ENCODE results near the gene PTPRH. TPM values are rescaled to one million over a fixed set of nuclear protein-coding genes. Genes with fewer than 3 reads are reported as not detected.

PTPRH gene
- total RNA-seq, 3 donors from 2014 or later (not counting 1 experiment from before 2014, with no cell fraction given), result 0.45 TPM; not detected in 2

- H3K27me3 ChIP-seq (ENCODE audit: control insufficient read depth, insufficient read depth, low read length), result peaks cover 30% of the 10 kb centered on the region
- TF ChIP-seq CTCF (IDR thresholded peaks at IDR 0.05), result no peak
- no peak overlapping the region for H3K27ac ChIP-seq (ENCODE audit: low read length)
- ATAC-seq, result no peak
- H3K27me3 Mint-ChIP-seq (ENCODE audit: low read depth in 2 of 2), result peaks cover 8 to 29% of the 10 kb centered on the region in 2 donors
- no peaks in the 10 kb centered on the region for H3K9me3 Mint-ChIP-seq
- H3K4me1 ChIP-seq (ENCODE audit: control insufficient read depth, insufficient read depth, low read length), result peaks cover 22% of the 10 kb centered on the region
- no peaks in the 10 kb centered on the region for H3K36me3 ChIP-seq (ENCODE audit: control insufficient read depth, insufficient read depth, low read length)
- H3K4me1 Mint-ChIP-seq, result peaks cover 2 to 24% of the 10 kb centered on the region in 2 donors
- H3K4me3 Mint-ChIP-seq, result no peak overlapping the region
- H3K27ac Mint-ChIP-seq, result no peak overlapping the region
- H3K9me3 ChIP-seq (ENCODE audit: control insufficient read depth, insufficient read depth, low read length), result no peaks in the 10 kb centered on the region
- intact Hi-C loops (cut with micrococcal nuclease), result loop anchor here (10.0 kb wide), 1 partner anchor 504 kb away; no protein-coding TSS in a partner anchor
- no peaks in the 10 kb centered on the region for H3K36me3 Mint-ChIP-seq
- no peak overlapping the region for H3K4me3 ChIP-seq (ENCODE audit: low read length)
- DNase-seq, result no peak
- 86% methylated on average over 18 of the region's 18 CpGs for WGBS (ENCODE audit: insufficient coverage)
Observed at GRCh38 chr19:55158848-55159749, 50.2 kb downstream of the PTPRH start.

- H3K4me3 ChIP-seq (ENCODE audit: low read length), result no peak overlapping the region
- H3K4me3 Mint-ChIP-seq, result no peak overlapping the region
- H3K27me3 ChIP-seq (ENCODE audit: control insufficient read depth, insufficient read depth, low read length), result peaks cover 30% of the 10 kb centered on the region
- H3K27ac ChIP-seq (ENCODE audit: low read length), result no peak overlapping the region
- no peak for DNase-seq
- peak overlapping the region in 1 of 2 donors; percentile 53 for H3K27ac Mint-ChIP-seq
- H3K9me3 Mint-ChIP-seq, result no peaks in the 10 kb centered on the region
- peaks cover 22% of the 10 kb centered on the region for H3K4me1 ChIP-seq (ENCODE audit: control insufficient read depth, insufficient read depth, low read length)
- H3K4me1 Mint-ChIP-seq, result peaks cover 6 to 30% of the 10 kb centered on the region in 2 donors
- peaks cover 8 to 25% of the 10 kb centered on the region in 2 donors for H3K27me3 Mint-ChIP-seq (ENCODE audit: low read depth in 2 of 2)
- intact Hi-C loops (cut with micrococcal nuclease), result loop anchor here (10.0 kb wide), 1 partner anchor 504 kb away; no protein-coding TSS in a partner anchor
- no peak for ATAC-seq
- H3K36me3 ChIP-seq (ENCODE audit: control insufficient read depth, insufficient read depth, low read length), result no peaks in the 10 kb centered on the region
- no peak for TF ChIP-seq CTCF (IDR thresholded peaks at IDR 0.05)
- H3K36me3 Mint-ChIP-seq, result no peaks in the 10 kb centered on the region
- no peaks in the 10 kb centered on the region for H3K9me3 ChIP-seq (ENCODE audit: control insufficient read depth, insufficient read depth, low read length)
- WGBS (ENCODE audit: insufficient coverage), result 85% methylated on average over 4 of the region's 4 CpGs
Observed at GRCh38 chr19:55158423-55158822, 50.9 kb downstream of the PTPRH start.

- peaks cover 30% of the 10 kb centered on the region for H3K27me3 ChIP-seq (ENCODE audit: control insufficient read depth, insufficient read depth, low read length)
- Mint-ChIP-seq H3K4me1 (peaks cover 8 to 33% of the 10 kb centered on the region in 2 donors), H3K4me3 (no peak within 1 kb of the TSS), H3K36me3 (no peaks in the 10 kb centered on the region), H3K9me3 (peaks cover under 1 to 1% of the 10 kb centered on the region in 2 donors), H3K27ac (peak within 1 kb of the TSS in 1 of 2 donors; percentile 53), H3K27me3 (ENCODE audit: low read depth in 2 of 2) (peaks cover 8 to 22% of the 10 kb centered on the region in 2 donors)
- WGBS (ENCODE audit: insufficient coverage), result 44% methylated on average over 39 of the region's 39 CpGs
- no peak within 1 kb of the TSS for H3K27ac ChIP-seq (ENCODE audit: low read length)
- TF ChIP-seq CTCF (IDR thresholded peaks at IDR 0.05), result no peak
- no peaks in the 10 kb centered on the region for H3K36me3 ChIP-seq (ENCODE audit: control insufficient read depth, insufficient read depth, low read length)
- ATAC-seq (no peak), DNase-seq (no peak)
- H3K4me1 ChIP-seq (ENCODE audit: control insufficient read depth, insufficient read depth, low read length), result peaks cover 22% of the 10 kb centered on the region
- H3K4me3 ChIP-seq (ENCODE audit: low read length), result no peak within 1 kb of the TSS
- H3K9me3 ChIP-seq (ENCODE audit: control insufficient read depth, insufficient read depth, low read length), result no peaks in the 10 kb centered on the region
- intact Hi-C loops (cut with micrococcal nuclease), result loop anchor here (10.0 kb wide), 1 partner anchor 502 kb away; no protein-coding TSS in a partner anchor
Observed at GRCh38 chr19:55157064-55157908, 52.0 kb downstream of the PTPRH start, which contains the start of gene TNNI3. Gene TNNI3 (minus strand): TSS chr19:55157732. CDS start chr19:55157589, 143 bp downstream.
